Measurements from ENCODE around the gene MAP3K20. TPM values are rescaled to one million over a fixed set of nuclear protein-coding genes. Genes with fewer than 3 reads are reported as not detected.
A peak's percentile ranks its signal among the peaks of the same experiment; 100 is the strongest.
"Not testable (repeated sequence)": the region's sequence is repeated elsewhere in the genome, so short reads cannot be mapped to it uniquely, and the experiment has no call there.

Gene MAP3K20
- total and polyA plus RNA-seq, 7 experiments from 2014 or later = 0.18 to 17.0 (median 1.5) TPM; not detected in 1

DNA sequence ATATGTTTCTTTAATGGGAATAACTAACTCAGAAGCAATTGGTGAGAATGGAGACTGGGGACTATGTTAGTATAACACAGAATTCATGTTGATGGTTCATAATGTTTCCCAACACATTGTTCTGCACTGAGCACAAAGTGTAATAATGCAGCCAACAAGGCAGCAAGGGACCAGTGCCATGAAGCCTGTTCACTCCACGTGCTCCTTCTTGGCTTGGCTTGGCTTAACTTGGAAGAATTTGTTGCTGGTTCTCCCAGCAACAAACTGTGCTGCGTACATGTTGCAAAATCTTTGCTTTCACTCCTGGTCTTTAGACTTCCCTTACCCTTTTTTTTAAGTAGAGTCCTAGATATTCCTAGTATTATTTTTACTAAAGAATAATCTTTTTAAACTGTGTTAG, 129.7 kb downstream of the MAP3K20 start:
- H3K27me3 Mint-ChIP-seq = peaks cover 2 to 17% (median 10%) of the 10 kb centered on the region in 5 donors
- H3K27me3 ChIP-seq (ENCODE audit: control insufficient read depth in 2 of 2, insufficient read depth in 2 of 2, low read length in 2 of 2) = no peaks in the 10 kb centered on the region
- no peak overlapping the region for H3K4me3 Mint-ChIP-seq
- POLR2A ChIA-PET = no interaction called here
- intact Hi-C loops (cut with micrococcal nuclease) = no loop called here
- peaks cover 0 to 1% (median 0%) of the 10 kb centered on the region in 5 donors for H3K36me3 Mint-ChIP-seq
- ATAC-seq (no peak), DNase-seq (no peak)
- H3K36me3 ChIP-seq (ENCODE audit: control insufficient read depth in 2 of 3, insufficient read depth in 3 of 3, low read length in 3 of 3) = no peaks in the 10 kb centered on the region
- no peaks in the 10 kb centered on the region for H3K4me1 ChIP-seq (ENCODE audit: control insufficient read depth in 2 of 2, insufficient read depth in 2 of 2, low read length in 2 of 2)
- no peaks in the 10 kb centered on the region for H3K9me3 ChIP-seq (ENCODE audit: control insufficient read depth in 2 of 3, low read length in 3 of 3)
- H3K27ac Mint-ChIP-seq = no peak overlapping the region
- H3K4me3 ChIP-seq (ENCODE audit: low read length) = no peak overlapping the region
- no peaks in the 10 kb centered on the region for H3K9me3 Mint-ChIP-seq
- H3K4me1 Mint-ChIP-seq = peaks cover 0 to 2% (median 0%) of the 10 kb centered on the region in 7 donors
- CTCF ChIA-PET = interaction anchor here (1.4 kb wide), 1 partner anchor 177 kb away, joined by 7 read pairs; no protein-coding TSS in a partner anchor
- no peak overlapping the region for H3K27ac ChIP-seq (ENCODE audit: low read depth, low read length)

- POLR2A ChIA-PET; intact Hi-C loops (cut with micrococcal nuclease); CTCF ChIA-PET; H3K4me3 ChIP-seq (ENCODE audit: low read length); H3K36me3 Mint-ChIP-seq; H3K27ac Mint-ChIP-seq; ATAC-seq; H3K9me3 Mint-ChIP-seq; H3K9me3 ChIP-seq (ENCODE audit: control insufficient read depth in 2 of 3, low read length in 3 of 3); H3K4me1 Mint-ChIP-seq; H3K4me3 Mint-ChIP-seq; H3K36me3 ChIP-seq (ENCODE audit: control insufficient read depth in 2 of 3, insufficient read depth in 3 of 3, low read length in 3 of 3); H3K27me3 ChIP-seq (ENCODE audit: control insufficient read depth in 2 of 2, insufficient read depth in 2 of 2, low read length in 2 of 2); H3K4me1 ChIP-seq (ENCODE audit: control insufficient read depth in 2 of 2, insufficient read depth in 2 of 2, low read length in 2 of 2); DNase-seq; H3K27ac ChIP-seq (ENCODE audit: low read depth, low read length): not testable (repeated sequence)
- H3K27me3 Mint-ChIP-seq = peaks cover 2 to 21% (median 14%) of the 10 kb centered on the region in 5 donors
Observed at GRCh38 chr2:173207124-173207523, 131.5 kb downstream of the MAP3K20 start.

GRCh38 chr2:173210270-173211196, 134.9 kb downstream of the MAP3K20 start:
- no peaks in the 10 kb centered on the region for H3K36me3 Mint-ChIP-seq
- CTCF ChIA-PET = interaction anchor here (0.6 to 1.9 kb wide), 13 partner anchors 8 to 1826 kb away, joined by 3 to 13 read pairs (median 4); no protein-coding TSS in a partner anchor
- Histone ChIP-seq H3K36me3 (ENCODE audit: control insufficient read depth in 2 of 3, insufficient read depth in 3 of 3, low read length in 3 of 3) (no peaks in the 10 kb centered on the region), H3K9me3 (ENCODE audit: control insufficient read depth in 2 of 3, low read length in 3 of 3) (no peaks in the 10 kb centered on the region), H3K27ac (ENCODE audit: low read depth, low read length) (no peak overlapping the region), H3K4me3 (ENCODE audit: low read length) (no peak overlapping the region), H3K27me3 (ENCODE audit: control insufficient read depth in 2 of 2, insufficient read depth in 2 of 2, low read length in 2 of 2) (no peaks in the 10 kb centered on the region), H3K4me1 (ENCODE audit: control insufficient read depth in 2 of 2, insufficient read depth in 2 of 2, low read length in 2 of 2) (no peaks in the 10 kb centered on the region)
- H3K4me3 Mint-ChIP-seq = no peak overlapping the region
- POLR2A ChIA-PET = no interaction called here
- H3K27ac Mint-ChIP-seq = no peak overlapping the region
- intact Hi-C loops (cut with micrococcal nuclease) = loop anchor here (1.0 to 10.0 kb wide), 9 partner anchors 118 to 1132 kb away; partner anchors contain the start of gene MAP3K20 (in 1 of the 2)
- peak; percentile 88 for ATAC-seq
- H3K27me3 Mint-ChIP-seq = peaks cover 2 to 21% (median 14%) of the 10 kb centered on the region in 5 donors
- DNase-seq = peak in 7 of 9 donors; percentile 10 to 59 (median 39)
- no peaks in the 10 kb centered on the region for H3K9me3 Mint-ChIP-seq
- peaks cover 0 to 2% (median 0%) of the 10 kb centered on the region in 7 donors for H3K4me1 Mint-ChIP-seq

DNA sequence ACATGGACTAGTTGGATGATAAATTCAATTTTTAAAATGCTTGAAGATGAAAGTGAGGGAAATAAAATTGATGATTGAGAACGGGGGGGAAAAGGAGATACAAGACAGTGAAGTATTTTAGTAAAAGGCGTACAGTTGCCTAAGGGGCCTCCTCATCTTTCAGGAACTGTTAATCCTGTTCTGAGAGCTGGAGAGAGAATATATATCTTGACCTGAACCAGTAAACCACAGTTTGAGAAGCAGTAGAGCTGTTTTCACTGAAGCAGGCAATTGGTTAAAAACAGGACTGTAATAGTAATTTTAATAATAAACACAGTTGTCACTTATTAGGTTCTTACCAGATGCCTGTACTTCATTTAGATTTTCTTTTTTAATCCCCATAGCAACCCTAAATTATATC, 137.5 kb downstream of the MAP3K20 start:
- H3K4me1 Mint-ChIP-seq = peaks cover 0 to 4% (median 0%) of the 10 kb centered on the region in 7 donors
- CTCF ChIA-PET = interaction anchor here (1.0 kb wide), 1 partner anchor 187 kb away, joined by 3 read pairs; no protein-coding TSS in a partner anchor
- no peak overlapping the region for H3K27ac Mint-ChIP-seq
- Histone ChIP-seq H3K9me3 (ENCODE audit: control insufficient read depth in 2 of 3, low read length in 3 of 3) (no peaks in the 10 kb centered on the region), H3K27me3 (ENCODE audit: control insufficient read depth in 2 of 2, insufficient read depth in 2 of 2, low read length in 2 of 2) (no peaks in the 10 kb centered on the region), H3K4me1 (ENCODE audit: control insufficient read depth in 2 of 2, insufficient read depth in 2 of 2, low read length in 2 of 2) (no peaks in the 10 kb centered on the region), H3K36me3 (ENCODE audit: control insufficient read depth in 2 of 3, insufficient read depth in 3 of 3, low read length in 3 of 3) (no peaks in the 10 kb centered on the region), H3K27ac (ENCODE audit: low read depth, low read length) (no peak overlapping the region), H3K4me3 (ENCODE audit: low read length) (no peak overlapping the region)
- no peaks in the 10 kb centered on the region for H3K9me3 Mint-ChIP-seq
- intact Hi-C loops (cut with micrococcal nuclease) = loop anchor here (5.0 to 10.0 kb wide), 3 partner anchors 121 to 1129 kb away; no protein-coding TSS in a partner anchor
- DNase-seq (no peak), ATAC-seq (no peak)
- POLR2A ChIA-PET = no interaction called here
- H3K36me3 Mint-ChIP-seq = no peaks in the 10 kb centered on the region
- H3K27me3 Mint-ChIP-seq = peaks cover 2 to 21% (median 11%) of the 10 kb centered on the region in 5 donors
- no peak overlapping the region for H3K4me3 Mint-ChIP-seq

GRCh38 chr2:173214213-173214612, 138.6 kb downstream of the MAP3K20 start:
- DNase-seq (no peak), ATAC-seq (no peak)
- ChIA-PET CTCF (interaction anchor here (0.5 to 1.0 kb wide), 2 partner anchors 20 to 188 kb away, joined by 3 read pairs; no protein-coding TSS in a partner anchor), POLR2A (interaction anchor here (0.7 kb wide), 1 partner anchor 8 kb away, joined by 3 read pairs; no protein-coding TSS in a partner anchor)
- Mint-ChIP-seq H3K9me3 (no peaks in the 10 kb centered on the region), H3K27ac (no peak overlapping the region), H3K36me3 (no peaks in the 10 kb centered on the region), H3K4me3 (no peak overlapping the region), H3K27me3 (peaks cover under 1 to 13% (median 10%) of the 10 kb centered on the region in 5 donors), H3K4me1 (peaks cover 4 to 8% (median 5%) of the 10 kb centered on the region in 7 donors)
- no peaks in the 10 kb centered on the region for H3K36me3 ChIP-seq (ENCODE audit: control insufficient read depth in 2 of 3, insufficient read depth in 3 of 3, low read length in 3 of 3)
- no peak overlapping the region for H3K4me3 ChIP-seq (ENCODE audit: low read length)
- H3K9me3 ChIP-seq (ENCODE audit: control insufficient read depth in 2 of 3, low read length in 3 of 3) = no peaks in the 10 kb centered on the region
- intact Hi-C loops (cut with micrococcal nuclease) = loop anchor here (5.0 to 10.0 kb wide), 3 partner anchors 122 to 1128 kb away; no protein-coding TSS in a partner anchor
- no peak overlapping the region for H3K27ac ChIP-seq (ENCODE audit: low read depth, low read length)
- no peaks in the 10 kb centered on the region for H3K27me3 ChIP-seq (ENCODE audit: control insufficient read depth in 2 of 2, insufficient read depth in 2 of 2, low read length in 2 of 2)
- H3K4me1 ChIP-seq (ENCODE audit: control insufficient read depth in 2 of 2, insufficient read depth in 2 of 2, low read length in 2 of 2) = no peaks in the 10 kb centered on the region

- no peaks in the 10 kb centered on the region for H3K27me3 ChIP-seq (ENCODE audit: control insufficient read depth in 2 of 2, insufficient read depth in 2 of 2, low read length in 2 of 2)
- no peak overlapping the region for H3K4me3 ChIP-seq (ENCODE audit: low read length)
- H3K36me3 ChIP-seq (ENCODE audit: control insufficient read depth in 2 of 3, insufficient read depth in 3 of 3, low read length in 3 of 3) = no peaks in the 10 kb centered on the region
- no peaks in the 10 kb centered on the region for H3K36me3 Mint-ChIP-seq
- intact Hi-C loops (cut with micrococcal nuclease) = loop anchor here in 1 of 2 donors (10.0 kb wide), 1 partner anchor 411 kb away; no protein-coding TSS in a partner anchor
- ChIA-PET POLR2A (no interaction called here), CTCF (no interaction called here)
- H3K9me3 ChIP-seq (ENCODE audit: control insufficient read depth in 2 of 3, low read length in 3 of 3) = no peaks in the 10 kb centered on the region
- no peaks in the 10 kb centered on the region for H3K9me3 Mint-ChIP-seq
- H3K27ac ChIP-seq (ENCODE audit: low read depth, low read length) = no peak overlapping the region
- no peaks in the 10 kb centered on the region for H3K4me1 ChIP-seq (ENCODE audit: control insufficient read depth in 2 of 2, insufficient read depth in 2 of 2, low read length in 2 of 2)
- no peak overlapping the region for H3K4me3 Mint-ChIP-seq
- ATAC-seq (no peak), DNase-seq (no peak)
- peaks cover 0 to 5% (median 5%) of the 10 kb centered on the region in 5 donors for H3K27me3 Mint-ChIP-seq
- no peak overlapping the region for H3K27ac Mint-ChIP-seq
- peaks cover 4 to 8% (median 6%) of the 10 kb centered on the region in 7 donors for H3K4me1 Mint-ChIP-seq
Observed at GRCh38 chr2:173215316-173215715, 139.7 kb downstream of the MAP3K20 start.
